NCI-H2029 (cell line): ENCODE measurements around the gene DIS3L.
A peak's percentile ranks its signal among the peaks of the same experiment; 100 is the strongest.
"Not testable (repeated sequence)": the region's sequence is repeated elsewhere in the genome, so short reads cannot be mapped to it uniquely, and the experiment has no call there.

Source experiments
- DNase-seq: peaks from one replicate; lab custom pipeline; 2025; lab: John Stamatoyannopoulos, UW

The DIS3L gene

DNA sequence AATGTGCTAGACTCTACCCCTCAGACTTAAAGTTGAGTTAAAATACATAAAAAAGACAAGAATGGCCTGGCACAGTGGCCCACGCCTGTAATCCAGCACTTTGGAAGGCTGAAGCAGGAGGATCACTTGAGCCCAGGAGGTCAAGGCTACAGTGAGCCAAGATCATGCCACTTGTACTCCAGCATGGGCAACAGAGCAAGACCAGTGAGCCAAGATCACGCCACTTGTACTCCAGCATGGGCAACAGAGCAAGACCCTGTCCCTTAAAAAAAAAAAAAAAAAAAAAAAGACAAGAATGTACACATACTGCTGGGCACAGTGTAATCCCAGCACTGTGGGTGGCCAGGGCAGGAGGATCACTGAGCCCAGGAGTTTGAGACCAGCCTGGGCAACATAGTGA, 17.4 kb downstream of the DIS3L start:
- no peak for DNase-seq

DNA sequence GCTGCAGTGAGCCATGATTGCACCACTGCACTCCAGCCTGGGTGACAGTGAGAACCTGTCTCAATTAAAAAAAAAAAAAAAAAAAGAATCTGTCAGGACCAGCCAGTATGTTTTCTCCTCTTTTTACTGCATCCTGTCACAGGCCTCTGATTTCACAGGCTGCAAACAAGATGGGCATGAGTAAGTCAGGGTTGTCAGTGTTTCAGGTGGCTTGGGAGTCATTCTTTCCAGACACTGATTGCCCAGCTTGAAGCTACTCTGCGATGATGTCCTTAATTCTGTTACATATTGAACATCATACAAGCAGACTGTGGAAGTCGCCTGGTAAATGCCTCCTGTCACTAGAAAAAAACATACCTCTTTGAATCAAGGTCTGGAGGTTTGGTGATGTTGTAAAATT, 18.8 kb downstream of the DIS3L start:
- no peak for DNase-seq

- no peak for DNase-seq
Observed at GRCh38 chr15:66323312-66323928, 30.1 kb downstream of the DIS3L start.

- no peak for DNase-seq
Observed at GRCh38 chr15:66326051-66326450, 32.7 kb downstream of the DIS3L start.

GRCh38 chr15:66327736-66328135, 34.4 kb downstream of the DIS3L start:
- DNase-seq = no peak

GRCh38 chr15:66328771-66329170, 35.4 kb downstream of the DIS3L start:
- no peak for DNase-seq

DNA sequence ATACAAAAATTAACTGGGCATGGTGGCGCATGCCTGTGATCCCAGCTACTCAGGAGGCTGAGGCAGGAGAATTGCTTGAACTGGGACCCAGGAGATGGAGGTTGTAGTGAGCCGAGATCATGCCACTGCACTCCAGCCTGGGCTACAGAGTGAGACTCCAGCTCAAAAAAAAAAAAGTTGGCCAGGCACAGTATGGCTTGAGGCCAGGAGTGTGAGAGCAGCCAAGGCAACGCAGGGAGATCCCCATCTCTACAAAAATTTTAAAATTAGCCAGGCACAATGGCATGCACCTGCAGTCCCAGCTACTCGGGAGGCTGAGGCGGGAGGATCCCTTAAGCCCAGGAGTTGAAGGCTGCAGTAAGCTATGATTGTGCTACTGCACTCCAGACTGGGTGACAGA, 55.2 kb downstream of the DIS3L start:
- not testable (repeated sequence) for DNase-seq

- DNase-seq = no peak
Observed at GRCh38 chr15:66356077-66356358, 62.6 kb downstream of the DIS3L start.

DNA sequence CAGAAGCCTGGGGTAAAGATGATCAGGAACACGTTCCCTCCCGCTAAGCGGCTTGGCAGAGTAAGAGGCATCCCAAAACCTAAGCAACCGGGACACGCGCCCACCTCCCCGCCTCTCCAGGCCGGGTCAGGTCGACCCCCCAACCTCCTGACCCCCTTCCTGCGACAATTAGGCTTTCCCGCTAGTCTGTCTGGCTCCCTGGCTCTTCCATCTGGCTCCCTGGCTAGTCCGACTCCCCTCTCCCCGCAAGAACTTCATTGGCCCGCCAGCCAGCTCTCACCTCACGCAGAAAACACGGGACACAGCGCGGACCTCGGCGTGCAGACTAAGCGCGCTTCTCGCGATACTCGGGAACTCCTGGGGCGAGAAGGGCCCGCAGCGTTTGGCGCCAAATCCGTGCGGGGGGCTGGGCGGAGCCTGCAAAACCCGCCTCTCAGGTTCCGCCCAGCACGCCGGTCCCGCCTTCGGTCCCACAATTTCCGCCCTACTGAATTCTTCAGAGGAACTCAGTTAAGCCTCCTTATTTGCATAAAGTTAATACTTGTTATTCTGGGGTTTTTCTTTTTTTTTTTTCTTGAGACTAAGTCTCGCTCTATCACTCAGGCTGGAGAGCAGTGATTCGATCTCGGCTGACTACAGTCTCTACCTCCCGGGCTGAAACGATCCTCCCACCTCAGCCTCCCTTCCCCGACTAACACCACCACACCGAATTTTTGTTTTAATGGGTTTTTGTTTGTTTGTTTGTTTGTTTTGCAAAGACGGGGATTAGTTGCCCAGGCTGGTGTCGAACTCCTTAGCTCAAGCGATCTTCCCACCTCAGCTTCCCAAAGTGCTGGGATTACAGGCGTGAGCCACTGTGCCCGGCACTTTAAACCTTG, 63.2 kb downstream of the DIS3L start, which contains the start of gene TIPIN:
TSS of gene TIPIN (minus strand) at position 327 of the 878 bp plus-strand sequence. CDS start 3,738 bp downstream, outside the sequence.
- DNase-seq = peak; percentile 85

GRCh38 chr15:66359740-66360139, 66.4 kb downstream of the DIS3L start:
- DNase-seq = no peak

- DNase-seq = not testable (repeated sequence)
Observed at GRCh38 chr15:66361745-66362460, 68.5 kb downstream of the DIS3L start.

DNA sequence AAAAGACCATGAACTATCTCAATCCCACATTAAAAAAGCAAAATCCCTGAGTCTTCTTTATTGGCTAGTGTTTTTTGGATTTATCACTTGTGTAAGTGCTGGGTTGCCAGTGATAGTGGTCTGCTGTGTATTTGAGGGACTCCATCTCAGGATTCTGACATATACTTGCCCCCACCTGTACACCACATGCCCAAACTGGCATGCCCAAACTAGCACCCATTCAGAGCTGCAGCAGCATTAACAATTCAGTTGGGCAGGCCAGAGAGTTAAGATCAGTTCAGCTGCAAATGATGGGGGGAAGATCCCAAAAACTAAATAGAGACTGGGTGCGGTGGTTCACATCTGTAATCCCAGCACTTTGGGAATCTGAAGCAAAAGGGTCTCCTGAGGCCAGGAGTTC, 69.4 kb downstream of the DIS3L start:
- DNase-seq = no peak

GRCh38 chr15:66364944-66365528, 71.7 kb downstream of the DIS3L start:
- no peak for DNase-seq

GRCh38 chr15:66369773-66370651, 76.6 kb downstream of the DIS3L start:
- peak; percentile 53 for DNase-seq

GRCh38 chr15:66374179-66374578, 80.8 kb downstream of the DIS3L start:
- no peak for DNase-seq

DNA sequence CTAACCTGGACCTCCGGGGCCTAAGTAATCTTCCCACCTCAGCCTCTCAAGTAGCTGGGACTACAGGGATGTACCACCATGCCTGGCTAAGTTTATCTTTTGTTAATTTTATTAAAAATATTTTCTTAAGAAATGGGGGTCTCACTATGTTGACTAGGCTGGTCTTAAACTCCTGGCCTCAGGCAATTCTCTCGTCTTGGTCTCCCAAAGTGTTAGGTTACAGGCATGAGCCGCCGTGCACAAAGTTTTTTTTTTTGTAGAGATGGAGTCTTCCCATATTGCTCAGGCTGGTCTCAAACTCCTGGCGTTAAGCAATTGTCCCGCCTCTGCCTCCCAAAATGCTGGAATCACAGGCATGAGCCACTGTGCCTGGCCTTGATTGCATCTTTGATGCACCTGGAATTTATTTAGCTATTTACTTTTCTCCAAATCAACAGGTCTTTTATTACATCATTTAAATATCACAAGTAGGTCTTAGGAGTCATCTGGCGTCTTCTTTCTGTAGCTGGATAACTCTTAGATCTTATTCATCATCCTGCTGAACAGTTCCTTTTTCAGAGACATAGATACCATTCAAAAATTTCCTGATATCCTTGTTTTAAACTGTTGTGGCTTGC, 85.6 kb downstream of the DIS3L start:
- no peak for DNase-seq

- not testable (repeated sequence) for DNase-seq
Observed at GRCh38 chr15:66381376-66381775, 88.0 kb downstream of the DIS3L start.
